Thyroid gland (tissue), 4 donors: ENCODE data around the gene CDH24.
A peak's percentile ranks its signal among the peaks of the same experiment; 100 is the strongest.

Source experiments
- POLR2A ChIP-seq, 2 donors: fragments of 450-650 bp; IDR thresholded peaks; one replicate each; pipeline ENCODE4 v1.6.1; 2017; ENCODE audit warnings: antibody characterized with exemption in 2 of 2, mild to moderate bottlenecking in 2 of 2, moderate library complexity in 1 of 2
- TF ChIP-seq, protein P1 (sequence below), 6 experiments: fragments of 200-600 bp in 3 of 6; fragments of 450-650 bp in 3 of 6; sonication (generic) in 3 of 6; IDR thresholded peaks; one replicate each; pipeline ENCODE4 v1.5.1; 2016 to 2019; ENCODE audit warnings: antibody characterized with exemption in 6 of 6, mild to moderate bottlenecking in 2 of 6, inconsistent platforms in 1 of 6, moderate library complexity in 1 of 6

DNA sequence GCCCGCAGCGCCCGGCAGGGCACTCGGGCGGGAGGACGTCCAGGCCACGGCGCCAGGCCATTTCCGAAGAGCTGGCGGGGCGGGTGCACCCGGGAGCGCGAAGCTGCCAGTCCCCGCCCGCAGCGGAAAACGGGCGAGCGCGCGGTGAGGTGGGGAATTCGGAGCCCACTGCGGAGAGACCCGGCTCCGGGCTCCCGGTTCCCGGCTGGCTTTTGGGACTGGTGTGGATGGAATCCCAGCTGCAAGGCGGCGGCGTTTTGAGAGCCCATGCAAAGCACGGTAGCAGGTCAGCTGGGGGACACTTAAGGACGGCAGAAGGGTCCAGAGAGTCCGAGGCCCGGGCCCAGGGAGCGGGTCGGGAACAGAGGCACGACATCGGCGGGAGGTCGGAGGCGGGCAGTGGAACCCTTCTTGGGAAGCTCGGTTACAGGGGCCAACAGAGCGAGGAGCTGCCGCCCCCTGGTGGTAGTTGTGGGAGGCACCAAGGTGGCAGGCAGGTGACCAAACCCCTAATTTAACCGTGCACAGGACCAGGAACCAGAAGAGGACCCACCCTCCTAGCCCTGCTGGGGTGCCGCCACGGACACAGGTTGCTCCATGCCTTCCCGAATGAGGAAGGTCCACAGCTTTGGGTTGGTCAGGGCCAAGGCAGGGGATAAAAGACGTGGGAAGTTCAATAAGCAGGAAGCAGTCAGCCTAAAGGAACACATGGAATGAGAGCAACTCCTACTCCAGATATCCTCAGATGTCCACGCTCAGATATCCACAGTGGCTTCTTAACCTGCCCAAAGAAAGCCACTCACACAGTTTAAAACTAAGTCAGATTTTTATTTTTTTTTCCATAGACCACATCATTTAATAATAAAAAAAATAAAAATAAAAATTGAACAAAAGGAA lies 685 bp upstream of the CDH24 start:
- TF ChIP-seq, protein P1, sequence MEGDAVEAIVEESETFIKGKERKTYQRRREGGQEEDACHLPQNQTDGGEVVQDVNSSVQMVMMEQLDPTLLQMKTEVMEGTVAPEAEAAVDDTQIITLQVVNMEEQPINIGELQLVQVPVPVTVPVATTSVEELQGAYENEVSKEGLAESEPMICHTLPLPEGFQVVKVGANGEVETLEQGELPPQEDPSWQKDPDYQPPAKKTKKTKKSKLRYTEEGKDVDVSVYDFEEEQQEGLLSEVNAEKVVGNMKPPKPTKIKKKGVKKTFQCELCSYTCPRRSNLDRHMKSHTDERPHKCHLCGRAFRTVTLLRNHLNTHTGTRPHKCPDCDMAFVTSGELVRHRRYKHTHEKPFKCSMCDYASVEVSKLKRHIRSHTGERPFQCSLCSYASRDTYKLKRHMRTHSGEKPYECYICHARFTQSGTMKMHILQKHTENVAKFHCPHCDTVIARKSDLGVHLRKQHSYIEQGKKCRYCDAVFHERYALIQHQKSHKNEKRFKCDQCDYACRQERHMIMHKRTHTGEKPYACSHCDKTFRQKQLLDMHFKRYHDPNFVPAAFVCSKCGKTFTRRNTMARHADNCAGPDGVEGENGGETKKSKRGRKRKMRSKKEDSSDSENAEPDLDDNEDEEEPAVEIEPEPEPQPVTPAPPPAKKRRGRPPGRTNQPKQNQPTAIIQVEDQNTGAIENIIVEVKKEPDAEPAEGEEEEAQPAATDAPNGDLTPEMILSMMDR (IDR thresholded peaks at IDR 0.05), result peak; percentile 86 to 96 (median 92)
- no peak for TF ChIP-seq POLR2A (IDR thresholded peaks at IDR 0.05)
